HG03439 (cell line): ENCODE results near the gene BCAR1.

Source experiments
- ATAC-seq: cut with Tn5 transposase; IDR thresholded peaks from one replicate; pipeline ENCODE4 v1.9.1; 2021; ENCODE audit warnings: mild to moderate bottlenecking, moderate library complexity; ENCODE audit not compliant: unreplicated experiment

The BCAR1 gene

GRCh38 chr16:75179208-75179607 lies 72.2 kb downstream of the BCAR1 start:
- ATAC-seq, result no peak
